CD4-positive, alpha-beta T cell treated with Interleukin-17A for 4 hours (primary cell): ENCODE results near the gene ARHGEF2.
A peak's percentile ranks its signal among the peaks of the same experiment; 100 is the strongest.
"Not testable (repeated sequence)": the region's sequence is repeated elsewhere in the genome, so short reads cannot be mapped to it uniquely, and the experiment has no call there.

Experiments
- DNase-seq: peaks from one replicate; pipeline ENCODE4 v3.0.0-alpha.2; 2020; ENCODE audit warnings: mixed read lengths

The ARHGEF2 gene

GRCh38 chr1:155990005-155990739 lies 11.8 kb upstream of the ARHGEF2 start:
- no peak for DNase-seq

- DNase-seq = peak; percentile 82
Measured at GRCh38 chr1:155989242-155990004, 11.1 kb upstream of the ARHGEF2 start.

GRCh38 chr1:155984903-155985645 lies 6.7 kb upstream of the ARHGEF2 start:
- DNase-seq = not testable (repeated sequence)

GRCh38 chr1:155984341-155984740 lies 6.0 kb upstream of the ARHGEF2 start:
- no peak for DNase-seq

- no peak for DNase-seq
Measured at GRCh38 chr1:155983191-155984024, 5.1 kb upstream of the ARHGEF2 start.

GRCh38 chr1:155982106-155982505 lies 3.8 kb upstream of the ARHGEF2 start:
- no peak for DNase-seq

GRCh38 chr1:155981266-155982088 lies 3.1 kb upstream of the ARHGEF2 start:
- peak; percentile 67 for DNase-seq

- no peak for DNase-seq
Measured at GRCh38 chr1:155979597-155980343, 1.4 kb upstream of the ARHGEF2 start.

- DNase-seq = no peak
Measured at GRCh38 chr1:155978973-155979429, 654 bp upstream of the ARHGEF2 start.

- peak; percentile 43 for DNase-seq
Measured at GRCh38 chr1:155977690-155978324, 540 bp downstream of the ARHGEF2 start.

- DNase-seq = peak; percentile 50
Measured at GRCh38 chr1:155976913-155977689, 1.2 kb downstream of the ARHGEF2 start.

GRCh38 chr1:155976062-155976912 lies 2.1 kb downstream of the ARHGEF2 start:
- DNase-seq = peak; percentile 89

GRCh38 chr1:155975375-155976061 lies 2.8 kb downstream of the ARHGEF2 start:
- DNase-seq = no peak

- no peak for DNase-seq
Measured at GRCh38 chr1:155974208-155975115, 3.9 kb downstream of the ARHGEF2 start.

GRCh38 chr1:155973723-155974122 lies 4.6 kb downstream of the ARHGEF2 start:
- no peak for DNase-seq

GRCh38 chr1:155971910-155972809 lies 6.2 kb downstream of the ARHGEF2 start:
- no peak for DNase-seq
